GDM1 (cell line): Measurements from ENCODE around the gene AGBL3.
A peak's percentile ranks its signal among the peaks of the same experiment; 100 is the strongest.
"Not testable (repeated sequence)": the region's sequence is repeated elsewhere in the genome, so short reads cannot be mapped to it uniquely, and the experiment has no call there.

Source experiments
- DNase-seq: peaks from one replicate; lab custom pipeline; 2025; lab: John Stamatoyannopoulos, UW

AGBL3 gene

GRCh38 chr7:135168489-135169140 is 182.3 kb downstream of the AGBL3 start:
- no peak for DNase-seq

DNA sequence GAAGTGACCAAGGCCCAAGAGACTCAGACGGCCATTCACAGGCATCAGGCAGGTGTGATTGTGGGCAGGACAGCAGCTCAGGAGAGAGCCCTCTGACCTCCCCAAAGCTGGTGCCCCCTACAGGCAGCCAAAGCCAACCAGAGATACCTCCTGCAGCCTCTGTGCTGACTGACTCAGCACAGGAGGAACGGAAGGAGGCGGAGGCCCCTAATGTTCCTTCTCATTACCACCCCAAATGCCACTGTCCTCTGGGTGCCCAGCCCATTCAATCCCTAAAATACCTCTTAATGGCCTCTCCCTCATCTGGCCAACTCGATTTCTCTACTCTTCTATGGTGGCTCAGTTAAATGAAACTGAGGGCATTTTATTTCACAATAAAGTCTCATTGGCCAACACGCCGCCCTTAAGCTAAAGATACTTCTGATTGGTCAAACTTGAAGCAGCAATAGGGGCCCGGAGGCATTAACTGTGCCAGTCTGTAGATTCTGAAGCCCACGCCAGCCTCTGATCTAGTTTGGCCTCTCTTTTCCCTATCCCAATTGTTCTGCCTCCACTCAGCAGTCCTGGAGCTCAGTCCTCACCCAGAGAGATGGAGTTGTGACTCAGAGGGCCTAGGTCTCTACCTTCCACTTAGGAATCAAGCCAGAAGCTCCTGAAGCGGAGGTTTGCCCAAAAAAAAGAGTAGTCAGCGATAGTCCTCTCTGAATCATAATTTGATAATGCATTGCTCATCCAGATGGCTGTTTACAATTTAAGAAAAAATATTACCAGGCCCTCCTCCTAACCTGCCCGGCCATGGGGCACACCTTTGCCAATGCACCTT is 183.0 kb downstream of the AGBL3 start:
- peak; percentile 34 for DNase-seq

GRCh38 chr7:135169964-135170273 is 183.6 kb downstream of the AGBL3 start:
- no peak for DNase-seq

DNA sequence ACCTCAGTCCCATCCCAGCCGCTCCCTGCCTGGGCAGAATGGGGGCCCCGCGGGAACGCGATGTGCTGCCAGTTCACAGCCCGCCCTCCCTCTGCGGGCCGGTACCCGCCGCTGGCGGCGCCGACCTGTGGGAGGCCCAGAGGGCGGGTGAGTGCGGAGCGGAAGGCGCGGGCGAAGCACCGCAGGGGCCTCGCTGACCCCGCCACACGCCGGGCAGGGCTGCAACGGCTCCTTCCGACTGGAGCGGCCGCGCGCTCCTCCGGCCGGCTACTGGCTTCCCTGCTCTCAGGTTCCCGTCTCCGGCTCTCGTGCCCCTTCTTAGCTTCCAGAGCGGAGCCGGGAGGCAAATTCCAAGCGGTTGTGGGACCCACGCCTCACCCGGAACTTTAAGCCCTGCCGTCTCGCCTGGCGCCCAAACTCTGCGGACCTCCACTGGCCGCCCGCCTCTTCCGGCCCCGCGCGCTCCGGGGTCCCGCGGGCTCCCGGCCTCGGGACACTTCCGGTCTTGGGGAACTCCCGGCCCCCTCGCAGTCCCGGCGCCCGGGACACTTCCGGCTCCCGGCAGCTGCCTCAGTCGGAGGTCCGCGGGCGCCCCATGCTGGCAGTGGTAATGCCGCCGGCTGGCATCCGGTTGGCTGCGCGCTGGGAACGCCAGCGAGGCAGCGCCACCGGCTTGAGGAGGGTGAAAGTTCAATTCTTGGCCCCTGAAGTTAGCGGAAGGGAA is 184.1 kb downstream of the AGBL3 start, which contains the start of gene CYREN:
Gene CYREN (minus strand): TSS at position 434 of the 724 bp plus-strand sequence. CDS start 1,785 bp downstream, outside the sequence.
- peak; percentile 91 for DNase-seq

DNA sequence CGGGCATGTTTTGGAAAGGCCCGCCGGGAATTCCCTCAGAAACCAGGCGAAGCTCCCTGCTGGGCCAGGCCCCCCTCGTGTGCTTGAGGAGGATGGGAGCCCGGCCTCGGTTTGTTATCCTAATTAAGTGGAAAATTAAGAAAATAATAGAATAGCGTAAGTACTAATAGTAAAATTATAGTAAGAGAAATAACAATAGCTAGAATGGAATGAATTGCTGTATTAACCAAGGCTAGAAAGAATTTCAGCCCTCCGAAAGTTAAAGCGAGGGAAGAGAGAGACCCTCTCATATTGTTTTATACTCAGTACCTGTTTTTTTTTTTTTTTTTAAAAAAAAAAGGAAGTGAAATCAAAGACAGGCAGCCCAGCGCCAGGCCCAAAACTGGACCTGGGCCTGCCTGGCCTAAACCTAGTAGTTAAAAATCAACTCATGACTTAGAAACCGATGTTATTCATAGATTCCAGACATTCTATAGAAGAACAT is 184.7 kb downstream of the AGBL3 start:
- DNase-seq, result not testable (repeated sequence)

GRCh38 chr7:135171581-135172291 is 185.4 kb downstream of the AGBL3 start:
- not testable (repeated sequence) for DNase-seq

DNA sequence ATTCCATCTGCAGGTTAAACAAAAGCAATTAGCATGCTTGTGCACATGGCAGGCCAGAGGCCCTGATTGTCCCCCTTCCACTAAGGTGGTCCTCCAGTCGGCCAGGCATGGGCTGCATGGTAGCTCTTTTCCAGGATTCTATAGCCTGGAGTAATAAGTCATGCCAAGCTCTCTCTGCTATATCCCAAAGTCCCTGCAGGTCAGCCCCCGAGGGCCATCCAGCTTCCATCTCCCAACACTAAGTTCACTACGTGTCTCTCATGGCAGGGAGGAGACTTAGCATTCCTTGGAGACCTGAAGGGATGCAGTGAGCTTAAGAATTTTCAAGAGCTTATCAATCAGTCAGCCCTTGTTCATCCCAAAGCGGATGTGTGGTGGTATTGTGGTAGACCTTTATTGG is 187.6 kb downstream of the AGBL3 start:
- DNase-seq, result not testable (repeated sequence)

DNA sequence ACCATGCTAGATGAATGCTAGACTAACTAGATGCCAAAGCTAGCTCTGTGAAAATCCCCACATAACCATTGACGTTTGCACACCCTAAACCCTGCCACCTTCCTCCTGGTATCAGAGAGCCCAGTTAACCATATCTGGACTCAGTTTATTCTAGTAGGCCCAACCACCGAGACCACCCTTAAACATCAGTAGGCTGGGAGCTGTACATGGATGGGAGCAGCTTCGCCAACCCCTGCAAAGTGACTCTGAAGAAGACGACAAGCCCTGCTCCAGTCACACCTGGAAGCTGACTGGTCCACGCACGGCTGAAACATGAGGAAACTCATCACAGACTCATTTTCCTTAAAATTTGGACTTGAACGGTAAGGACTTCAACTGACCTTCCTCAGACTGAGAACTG is 188.6 kb downstream of the AGBL3 start:
- no peak for DNase-seq

DNA sequence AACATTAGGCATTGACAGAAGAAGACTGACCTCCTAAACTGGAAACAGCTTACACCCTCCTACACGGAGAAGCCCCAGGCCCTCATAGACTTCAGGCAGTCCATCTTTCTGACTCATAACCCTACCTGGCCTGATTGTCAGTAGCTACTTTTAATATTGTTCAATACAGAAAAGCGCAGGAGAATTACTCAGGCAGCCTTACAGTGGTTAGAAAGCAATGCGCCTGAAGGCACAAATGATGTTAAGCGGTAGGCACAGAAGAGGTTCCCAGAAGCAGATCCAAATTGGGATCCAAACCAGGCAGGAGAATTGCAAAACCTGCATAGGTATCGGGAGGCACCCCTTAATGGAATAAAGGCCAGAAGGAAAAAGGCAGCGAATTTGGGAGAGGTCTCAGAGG is 189.6 kb downstream of the AGBL3 start:
- no peak for DNase-seq

DNA sequence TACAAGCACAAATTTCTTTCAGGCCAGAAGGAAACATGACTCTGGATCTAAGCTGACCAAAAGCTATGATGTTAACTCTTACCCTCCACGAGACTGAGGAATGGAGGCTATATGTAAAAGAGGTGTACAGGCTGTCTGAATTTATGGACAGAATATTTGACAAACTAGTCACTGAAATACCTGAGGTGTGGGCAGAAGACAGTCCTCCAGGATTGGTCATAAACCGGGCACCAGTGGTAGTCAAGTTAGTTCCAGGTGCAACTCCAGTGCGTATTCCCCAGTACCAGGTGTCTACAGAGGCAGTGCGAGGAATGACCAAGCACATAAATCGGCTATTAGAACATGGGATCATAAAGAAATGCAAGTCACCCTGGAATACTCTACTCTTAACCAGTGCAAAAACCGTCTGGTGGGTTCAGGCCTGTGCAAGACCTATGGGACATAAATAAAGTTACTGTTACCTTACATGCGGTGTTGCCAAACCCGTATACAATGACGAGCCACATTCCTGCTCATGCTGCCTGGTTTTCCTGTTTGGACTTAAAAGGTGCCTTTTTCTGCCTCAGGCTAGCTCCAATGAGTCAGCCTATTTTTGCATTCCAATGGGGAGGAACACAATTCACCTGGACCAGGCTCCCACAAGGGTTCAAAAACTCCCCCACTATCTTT is 190.9 kb downstream of the AGBL3 start:
- DNase-seq, result no peak

DNA sequence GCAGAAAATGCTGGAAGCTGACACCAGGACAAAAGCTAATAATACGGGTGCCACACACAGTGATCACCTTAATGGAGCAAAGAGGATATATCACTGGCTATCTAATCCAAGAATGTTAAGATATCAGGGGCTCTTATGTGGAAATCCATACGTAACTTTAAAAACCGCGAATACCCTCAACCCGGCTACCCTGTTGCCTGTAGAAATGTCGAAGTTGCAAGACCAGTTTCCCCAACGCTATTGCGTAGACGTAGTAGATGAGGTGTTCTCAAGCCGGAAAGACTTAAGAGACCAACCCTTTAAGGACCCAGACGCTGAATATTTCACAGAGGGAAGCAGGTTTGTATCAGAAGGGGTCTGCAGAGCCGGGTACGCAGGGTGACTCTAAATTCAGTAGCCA is 192.1 kb downstream of the AGBL3 start:
- no peak for DNase-seq

- no peak for DNase-seq
Observed at GRCh38 chr7:135179321-135179925, 193.1 kb downstream of the AGBL3 start.

DNA sequence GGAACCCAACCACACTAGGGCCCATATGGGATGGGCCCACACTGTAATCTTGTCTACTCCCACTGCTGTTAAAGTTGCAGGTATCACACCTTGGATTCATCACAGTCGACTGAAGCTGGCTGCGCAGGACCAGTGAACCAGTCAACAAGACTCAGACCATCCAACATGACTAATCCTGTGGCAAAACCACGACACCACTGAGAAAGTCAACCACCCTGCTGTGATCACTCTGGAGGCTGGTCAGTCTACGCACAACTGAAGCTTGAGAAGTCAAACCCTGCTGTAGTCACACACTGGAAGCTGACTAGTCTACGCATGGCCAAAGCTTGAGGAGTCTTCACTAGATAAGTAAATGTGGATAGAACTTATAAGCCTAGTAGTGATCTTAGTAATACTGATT is 193.8 kb downstream of the AGBL3 start:
- no peak for DNase-seq

DNA sequence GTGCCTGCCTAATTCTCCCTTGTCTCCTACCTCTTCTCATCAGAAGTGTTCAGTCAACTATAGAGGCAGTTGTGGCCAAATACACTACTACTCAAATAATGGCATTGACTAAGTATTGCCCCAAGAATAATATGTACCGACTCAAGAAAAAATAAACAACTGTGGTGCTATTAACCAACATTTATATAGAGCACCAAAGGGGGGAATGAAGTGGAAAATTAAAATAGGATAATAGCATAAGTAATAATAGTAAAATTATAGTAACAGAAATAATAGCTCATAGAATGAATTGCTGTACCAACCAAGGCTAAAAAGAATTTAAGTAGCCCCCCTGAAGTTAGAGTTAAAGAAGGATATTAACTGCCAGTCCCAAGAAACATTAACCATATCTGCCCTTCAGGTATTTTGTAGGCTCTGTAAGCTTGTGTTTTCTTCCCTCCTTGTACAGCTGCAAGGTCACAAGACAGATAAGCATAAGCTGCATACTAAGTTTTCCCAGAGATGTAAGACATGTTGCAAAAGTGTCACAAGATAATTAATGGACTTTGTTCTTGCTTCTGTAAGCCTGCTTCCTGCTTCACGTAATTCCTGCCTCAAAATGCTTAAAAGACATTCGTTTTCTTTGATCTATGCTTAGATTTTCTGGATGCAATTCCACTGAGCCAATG is 195.1 kb downstream of the AGBL3 start:
- no peak for DNase-seq

- no peak for DNase-seq
Observed at GRCh38 chr7:135181929-135182678, 195.8 kb downstream of the AGBL3 start.

DNA sequence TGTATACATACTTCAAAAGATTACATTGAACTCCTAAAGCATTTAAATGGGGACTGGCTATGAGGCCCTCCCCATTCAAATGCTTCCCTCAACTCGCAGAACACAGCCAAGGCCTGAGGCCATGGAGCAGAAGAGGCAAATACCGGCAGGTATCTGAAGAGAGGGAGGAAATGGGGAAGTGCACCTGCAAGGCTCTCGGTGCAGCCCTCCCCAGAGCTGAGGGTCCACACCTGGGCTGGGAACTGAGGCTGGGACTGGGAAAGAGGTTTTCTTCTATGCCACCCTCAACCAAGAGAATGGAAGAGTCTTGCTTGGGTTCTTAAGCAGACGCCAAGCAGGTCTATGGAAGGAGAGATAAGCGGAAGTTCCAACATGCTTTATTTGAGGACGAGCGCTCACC is 197.2 kb downstream of the AGBL3 start:
- DNase-seq, result no peak

- no peak for DNase-seq
Observed at GRCh38 chr7:135184254-135184841, 198.0 kb downstream of the AGBL3 start.
